OCI-LY7 (cell line): Measurements from ENCODE around the gene FBXO27.

Source experiments
- CTCF ChIP-seq: fragments of 200-600 bp; sonication (generic); conservative IDR thresholded peaks from 2 replicates; pipeline ENCODE4 v1.5.1; 2014; ENCODE audit warnings: mild to moderate bottlenecking, antibody characterized with exemption, low read length, moderate library complexity, mixed read lengths
- EZH2phosphoT487 ChIP-seq: fragments of 200-600 bp; sonication (generic); IDR thresholded peaks from 2 replicates; pipeline ENCODE4 v1.6.1; 2018; ENCODE audit warnings: low read depth, borderline replicate concordance, mild to moderate bottlenecking, mixed run types, antibody characterized with exemption, low read length, moderate library complexity, mixed read lengths

GRCh38 chr19:39046037-39046821 lies 13.9 kb upstream of the FBXO27 start:
- TF ChIP-seq CTCF (no peak), EZH2phosphoT487 (no peak)
